Neural cell (in vitro differentiated cells): ENCODE measurements around the gene REXO5.

Experiments
- CTCF ChIP-seq: fragments of 450-650 bp; IDR thresholded peaks from 2 replicates; pipeline ENCODE4 v1.5.1; 2014; ENCODE audit warnings: antibody characterized with exemption, mild to moderate bottlenecking, moderate library complexity; ENCODE audit not compliant: poor library complexity, severe bottlenecking
- EP300 ChIP-seq: fragments of 450-650 bp; conservative IDR thresholded peaks from 2 replicates; pipeline ENCODE4 v1.6.1; 2014; ENCODE audit warnings: antibody characterized with exemption, mild to moderate bottlenecking, moderate library complexity; ENCODE audit not compliant: poor library complexity, severe bottlenecking
- EZH2 ChIP-seq: fragments of 200-600, 300-800 bp; shearing (Covaris generic), sonication (generic); IDR thresholded peaks from 2 replicates; pipeline ENCODE4 v1.6.1; 2014; ENCODE audit warnings: antibody characterized with exemption, low read length, borderline replicate concordance, mild to moderate bottlenecking; ENCODE audit not compliant: insufficient read depth, poor library complexity, severe bottlenecking
- POLR2AphosphoS5 ChIP-seq: IDR thresholded peaks from 2 replicates; pipeline ENCODE4 v1.6.1; 2012
- REST ChIP-seq: IDR thresholded peaks from 2 replicates; pipeline ENCODE4 v1.6.1; 2012; ENCODE audit warnings: borderline replicate concordance
- SMC3 ChIP-seq: fragments of 450-650 bp; conservative IDR thresholded peaks from 2 replicates; pipeline ENCODE4 v1.6.1; 2014; ENCODE audit warnings: antibody characterized with exemption, mild to moderate bottlenecking, moderate library complexity; ENCODE audit not compliant: poor library complexity

DNA sequence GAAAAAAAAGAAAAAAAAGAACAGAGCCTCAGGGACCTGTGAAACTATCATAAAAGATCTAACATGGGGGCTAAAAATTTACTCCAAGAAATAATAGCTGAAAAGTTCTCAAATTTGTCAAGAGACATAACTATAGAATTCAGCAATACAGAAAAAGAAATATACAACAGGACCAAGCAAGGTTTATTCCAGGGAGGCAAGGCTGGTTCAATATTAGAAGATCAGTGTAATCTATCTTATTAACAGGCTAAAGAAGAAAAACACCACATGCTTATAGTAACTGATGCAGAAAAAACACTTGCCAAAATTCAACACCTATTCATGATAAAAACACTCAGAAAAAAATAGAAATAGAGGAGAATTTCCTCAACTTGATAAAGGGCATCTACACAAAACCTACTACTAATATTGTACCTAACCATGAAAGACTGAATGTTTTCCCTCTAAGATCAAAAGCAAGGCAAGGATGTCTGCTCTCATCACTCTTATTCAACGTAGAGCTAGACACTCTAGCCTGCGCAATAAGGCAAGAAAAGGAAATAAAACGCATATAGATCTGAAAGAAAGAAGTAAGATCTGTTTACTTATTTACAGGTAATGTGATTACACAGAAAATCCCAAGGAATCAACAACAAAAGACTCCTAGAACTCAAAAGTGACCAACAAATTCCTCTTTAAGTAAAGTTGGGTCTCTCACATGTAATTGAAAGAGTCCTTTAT lies 43.8 kb upstream of the REXO5 start:
- no peak for TF ChIP-seq SMC3
- TF ChIP-seq CTCF, result no peak
- no peak for TF ChIP-seq EZH2
- no peak for TF ChIP-seq POLR2AphosphoS5
- no peak for TF ChIP-seq EP300
- no peak for TF ChIP-seq REST
